ENCODE measurements around the gene SNX24.
"Not testable (repeated sequence)": the region's sequence is repeated elsewhere in the genome, so short reads cannot be mapped to it uniquely, and the experiment has no call there.

SNX24 gene

DNA sequence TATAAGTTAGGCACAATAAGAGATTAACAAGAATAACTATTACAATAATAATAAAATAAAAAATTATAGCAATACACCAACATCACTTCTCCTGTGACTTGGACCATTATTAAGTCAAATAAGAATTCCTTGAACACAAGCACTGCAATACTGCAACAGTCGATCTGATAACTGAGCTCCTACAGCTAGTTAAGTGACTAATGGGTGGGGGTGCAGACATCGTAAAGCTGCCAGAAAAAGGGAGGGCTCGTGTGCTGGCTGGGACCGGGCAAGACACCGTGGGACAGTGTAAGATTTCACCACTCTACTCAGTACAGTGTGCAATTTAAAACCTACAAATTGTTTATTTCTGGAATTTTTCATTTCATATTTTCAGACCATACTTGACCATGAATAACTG, 78.8 kb downstream of the SNX24 start:
- DNase-seq: no peak

DNA sequence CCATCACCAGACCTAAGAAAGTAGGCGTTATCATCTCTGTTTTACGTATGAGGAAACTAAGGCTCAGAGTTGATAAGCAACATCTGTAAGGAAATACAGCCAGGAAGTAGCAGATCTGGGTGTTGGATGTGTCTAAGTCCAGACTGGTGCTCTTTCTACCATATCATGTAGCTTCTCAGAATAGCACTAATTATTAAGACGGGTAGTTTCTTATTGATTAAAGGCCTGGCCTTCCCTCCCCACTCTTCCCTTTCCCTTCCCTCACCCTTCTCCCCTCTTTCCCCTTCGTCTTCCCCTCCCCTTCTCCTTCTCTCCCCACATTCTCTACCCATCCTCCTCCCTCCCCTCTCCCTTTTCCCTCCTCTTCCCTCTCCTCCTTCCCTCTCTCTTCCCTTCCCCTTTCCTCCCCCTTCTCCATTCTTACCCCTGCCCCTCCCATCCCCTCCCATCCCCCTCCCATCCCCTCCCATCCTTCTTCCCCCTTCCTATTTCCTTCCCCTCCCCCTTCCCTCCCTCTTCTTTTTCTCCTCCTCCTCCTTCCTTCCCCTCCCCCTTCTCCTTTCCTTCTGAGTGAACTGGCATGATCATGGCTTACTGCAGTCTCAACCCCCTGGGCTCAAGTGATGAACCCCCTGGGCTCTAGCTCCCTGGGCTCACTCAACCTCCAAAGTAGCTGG, 79.4 kb downstream of the SNX24 start:
- DNase-seq: no peak

GRCh38 chr5:122929001-122929400, 83.6 kb downstream of the SNX24 start:
- DNase-seq: no peak

DNA sequence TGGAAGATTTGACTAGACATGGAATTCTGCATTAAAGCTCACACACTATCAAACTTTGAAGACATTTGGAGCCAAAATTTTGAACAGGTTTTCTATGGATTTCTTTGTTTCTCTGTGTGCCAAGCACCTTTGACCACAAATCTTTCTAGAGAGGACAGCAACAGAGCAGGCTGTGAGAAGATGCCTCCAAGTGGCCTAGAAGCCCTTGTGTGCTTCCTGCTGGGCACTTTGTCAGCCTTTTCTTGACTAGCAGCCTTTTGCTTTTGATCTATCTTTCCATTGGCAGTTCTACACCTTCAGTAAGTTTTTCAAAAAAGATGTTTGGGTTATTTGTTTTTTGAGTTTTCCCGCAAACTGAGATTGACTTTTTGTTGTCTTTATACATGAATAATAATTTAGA, 84.6 kb downstream of the SNX24 start:
- no peak for DNase-seq

DNA sequence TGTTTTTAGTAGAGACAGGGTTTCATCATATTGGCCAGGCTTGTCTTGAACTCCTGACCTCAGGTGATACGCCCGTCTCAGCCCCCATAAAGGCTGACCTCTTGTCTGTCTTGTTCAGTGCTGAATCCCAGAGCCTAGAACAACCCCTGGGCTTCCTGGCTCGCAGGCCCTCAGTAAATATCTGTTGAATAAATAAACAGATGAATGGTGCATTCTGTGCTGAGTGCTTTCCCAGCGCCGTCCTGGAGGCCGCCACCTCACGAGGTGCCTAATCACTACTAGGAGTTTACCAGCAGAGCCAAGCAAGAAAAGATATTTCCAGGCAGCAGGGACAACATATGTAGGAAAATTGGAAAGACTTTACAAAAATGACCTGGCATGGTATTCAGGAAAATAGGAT, 88.5 kb downstream of the SNX24 start:
- no peak for DNase-seq

- no peak for DNase-seq
Measured at GRCh38 chr5:122936088-122936487, 90.7 kb downstream of the SNX24 start.

- no peak for DNase-seq
Measured at GRCh38 chr5:122937914-122938313, 92.5 kb downstream of the SNX24 start.

DNA sequence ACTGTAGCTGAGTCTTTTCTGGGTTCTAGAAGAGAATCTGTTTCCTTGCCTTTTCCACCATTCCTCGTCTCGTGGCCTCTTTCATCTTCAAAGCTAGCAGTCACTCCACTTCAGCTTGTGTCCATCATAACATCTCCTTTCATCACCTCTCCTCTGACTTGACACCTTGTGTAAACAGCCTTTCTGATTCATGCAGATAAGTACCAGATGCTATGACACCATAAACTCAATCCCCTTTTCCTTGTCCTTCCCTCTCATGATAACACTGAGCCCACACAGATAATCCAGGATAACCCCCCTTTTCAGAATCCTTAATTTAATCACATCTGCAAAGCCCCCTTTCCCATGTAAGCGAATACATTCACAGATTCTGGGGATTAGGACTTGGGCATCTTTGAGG, 95.5 kb downstream of the SNX24 start:
- DNase-seq: no peak

GRCh38 chr5:122941737-122942136, 96.3 kb downstream of the SNX24 start:
- no peak for DNase-seq

DNA sequence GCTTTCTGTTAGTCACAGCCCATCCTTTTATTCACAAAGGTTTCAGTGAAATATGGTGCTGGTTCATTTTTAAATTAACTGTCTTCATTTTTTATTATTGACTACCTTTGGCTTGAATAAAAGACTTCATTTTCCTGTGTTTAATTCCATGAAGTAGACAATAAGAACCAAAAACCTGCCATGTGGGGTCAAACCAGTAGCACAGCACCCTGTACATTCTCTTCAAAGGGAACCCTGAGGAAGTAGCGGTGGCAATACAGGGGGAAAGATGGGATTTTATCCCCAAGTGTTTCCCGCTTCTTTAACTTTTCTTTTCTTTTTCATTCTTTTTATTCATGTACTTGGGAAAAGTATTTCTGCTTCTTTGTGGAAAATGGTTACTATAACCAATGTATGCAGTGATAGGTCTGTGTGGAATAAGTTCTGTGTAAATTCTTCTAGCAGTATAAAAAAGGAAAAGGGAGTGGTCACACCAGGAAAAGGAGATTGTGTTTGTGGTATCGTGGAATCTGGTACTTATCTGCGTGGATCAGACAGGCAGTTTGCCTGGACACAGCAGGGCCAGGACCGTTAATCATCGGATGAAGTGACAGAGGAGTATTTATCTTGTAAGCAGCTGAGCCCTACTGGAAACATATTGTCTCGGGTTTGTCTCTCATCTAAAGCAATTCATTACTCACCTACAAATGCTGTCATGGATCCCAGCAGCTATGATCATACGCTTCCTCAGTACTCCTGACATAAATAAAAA, 96.9 kb downstream of the SNX24 start:
- no peak for DNase-seq

GRCh38 chr5:122943050-122943698, 97.8 kb downstream of the SNX24 start:
- no peak for DNase-seq

GRCh38 chr5:122944051-122944450, 98.6 kb downstream of the SNX24 start:
- DNase-seq: no peak

- DNase-seq: no peak
Measured at GRCh38 chr5:122947372-122947771, 102.0 kb downstream of the SNX24 start.

- no peak for DNase-seq
Measured at GRCh38 chr5:122947772-122948171, 102.4 kb downstream of the SNX24 start.

DNA sequence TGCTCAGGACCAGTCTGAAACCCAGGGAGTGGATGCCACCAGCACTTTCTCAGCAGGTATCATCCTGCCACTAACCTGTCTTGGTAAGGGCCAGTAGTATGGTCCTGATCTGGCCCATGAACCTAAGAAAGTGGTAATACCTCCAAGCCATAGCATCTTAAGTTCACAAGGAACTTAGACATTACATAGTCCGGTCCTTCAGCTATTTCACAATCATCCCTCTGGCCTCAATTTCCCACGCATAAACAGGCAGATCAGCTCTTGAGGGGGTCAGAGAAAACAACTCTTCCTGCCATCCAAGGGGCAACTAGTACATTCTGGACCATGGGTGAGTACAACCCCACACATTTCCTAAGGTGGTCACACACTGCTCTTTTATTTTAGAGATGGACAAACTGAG, 102.9 kb downstream of the SNX24 start:
- DNase-seq: no peak

DNA sequence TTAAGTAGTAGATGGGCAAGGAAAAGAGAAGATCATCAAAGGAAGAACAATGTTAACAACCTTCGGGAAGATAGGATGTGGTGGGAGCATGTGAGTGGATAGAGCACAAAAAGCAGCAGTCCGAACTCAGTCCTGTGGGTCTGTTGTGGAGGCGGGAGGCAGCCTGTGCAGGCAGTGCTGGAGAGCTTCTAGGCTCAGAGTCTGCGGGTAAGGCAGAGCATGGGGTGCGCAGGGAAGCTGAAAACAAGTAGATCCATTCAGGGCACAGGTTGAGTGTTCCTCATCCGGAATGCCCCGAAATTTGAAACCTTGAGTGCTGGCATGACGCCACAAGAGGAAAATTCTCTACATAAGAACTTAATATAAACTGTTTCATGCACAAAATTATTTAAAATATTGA, 106.2 kb downstream of the SNX24 start:
- no peak for DNase-seq

GRCh38 chr5:122954719-122955118, 109.3 kb downstream of the SNX24 start:
- no peak for DNase-seq

- no peak for DNase-seq
Measured at GRCh38 chr5:122957457-122957856, 112.0 kb downstream of the SNX24 start.

DNA sequence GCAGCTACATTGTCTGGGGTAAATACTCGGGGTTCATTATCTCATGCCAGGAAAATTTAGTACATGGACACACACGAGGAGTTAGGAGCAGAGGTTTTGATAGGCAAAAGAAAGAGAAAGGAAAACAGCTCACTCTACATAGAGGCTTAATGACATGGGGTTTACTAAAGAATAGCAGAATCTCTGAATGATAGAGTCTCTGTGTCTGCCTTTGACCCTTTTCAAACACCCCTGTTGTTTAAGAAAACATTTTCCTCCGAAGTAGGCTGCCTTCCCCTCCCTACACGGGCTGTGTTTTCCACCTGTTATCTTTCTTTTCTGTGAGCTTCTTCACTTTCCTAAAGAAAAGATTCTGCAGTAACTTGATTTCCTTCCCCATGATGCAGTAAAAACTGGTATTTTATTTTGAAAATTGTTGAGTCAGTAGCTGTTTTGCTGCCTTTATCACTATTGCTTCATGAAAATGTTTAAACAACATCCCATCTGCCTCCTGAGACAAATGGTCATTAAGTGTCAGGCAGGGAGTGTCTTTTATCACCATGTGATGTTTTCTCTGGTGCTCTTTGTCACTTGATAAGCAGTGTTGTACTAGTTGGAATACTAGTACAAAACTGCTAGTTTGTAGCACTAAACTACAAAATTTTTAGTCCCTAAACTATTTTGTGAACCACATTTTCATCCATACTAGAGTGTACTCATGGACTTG, 114.5 kb downstream of the SNX24 start:
- no peak for DNase-seq

- DNase-seq: no peak
Measured at GRCh38 chr5:122963305-122963704, 117.9 kb downstream of the SNX24 start.

DNA sequence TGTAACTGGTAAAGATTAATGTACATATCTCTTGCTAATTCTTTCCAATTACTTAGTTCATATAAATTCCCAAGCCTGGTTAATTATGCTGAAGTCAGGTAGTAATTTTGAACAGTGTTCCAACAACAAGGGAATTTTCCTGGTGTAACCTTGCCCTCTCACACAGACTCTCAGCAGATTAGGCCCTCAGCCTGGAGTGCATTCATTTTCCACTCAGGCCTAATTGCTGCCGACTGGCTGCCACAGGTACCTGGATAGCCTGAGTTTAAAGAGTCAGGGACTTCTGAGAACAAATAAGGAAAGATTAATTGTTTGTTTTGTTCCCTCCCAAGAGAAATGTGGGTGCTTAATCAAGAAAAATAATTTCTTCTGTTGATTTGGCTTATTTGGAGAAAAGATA, 119.7 kb downstream of the SNX24 start:
- no peak for DNase-seq

- DNase-seq: no peak
Measured at GRCh38 chr5:122967085-122967484, 121.7 kb downstream of the SNX24 start.

GRCh38 chr5:122967625-122968024, 122.2 kb downstream of the SNX24 start:
- no peak for DNase-seq

GRCh38 chr5:122968056-122968455, 122.6 kb downstream of the SNX24 start:
- not testable (repeated sequence) for DNase-seq
